Loucy (cell line): ENCODE results near the gene LRRC4C.

Experiments used
- CTCF ChIP-seq: fragments of 200-600 bp; sonication (generic); conservative IDR thresholded peaks from 2 replicates; pipeline ENCODE4 v1.5.1; 2014; ENCODE audit warnings: mild to moderate bottlenecking, antibody characterized with exemption, low read length
- EZH2phosphoT487 ChIP-seq: fragments of 200-600 bp; IDR thresholded peaks from 2 replicates; pipeline ENCODE4 v1.6.1; 2018; ENCODE audit warnings: antibody characterized with exemption, mild to moderate bottlenecking, moderate library complexity, borderline replicate concordance

GRCh38 chr11:40732132-40732531 lies 727.3 kb downstream of the LRRC4C start:
- TF ChIP-seq CTCF (no peak), EZH2phosphoT487 (no peak)
